ENCODE measurements around the gene CFAP54. TPM values are rescaled to one million over a fixed set of nuclear protein-coding genes. Genes with fewer than 3 reads are reported as not detected.

CFAP54 gene
- total RNA-seq, 1 experiment from 2014 or later = 0.64 TPM

DNA sequence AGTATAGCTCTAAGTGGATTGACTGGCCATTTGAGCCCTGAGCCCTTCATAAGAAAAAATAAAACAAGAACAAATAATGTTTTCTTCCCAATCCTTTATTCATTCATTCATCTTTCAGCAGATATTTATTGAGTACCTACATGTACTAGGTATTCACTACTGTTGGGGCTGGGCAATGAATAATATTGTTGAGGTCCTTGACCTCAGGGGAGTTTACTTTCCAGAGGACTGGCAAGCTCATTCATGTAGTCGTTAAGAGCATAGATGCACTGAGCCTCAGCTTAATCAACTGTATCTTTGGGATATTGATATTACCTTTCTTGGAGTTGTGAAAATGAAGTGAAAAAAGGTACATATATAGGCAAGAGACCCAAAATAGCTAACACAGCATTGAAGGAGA lies 7.6 kb downstream of the CFAP54 start:
- no peaks in the 10 kb centered on the region for H3K27me3 ChIP-seq (ENCODE audit: control insufficient read depth, insufficient read depth, low read length)
- DNase-seq (ENCODE audit: low read depth, low spot score) = no peak
- no TSS peak for BruUV-seq (replicated peaks)
- no peak for ATAC-seq
- no peak overlapping the region for H3K4me3 ChIP-seq (ENCODE audit: low read depth in 2 of 2, low read length in 2 of 2)
- no peaks in the 10 kb centered on the region for H3K36me3 ChIP-seq (ENCODE audit: control insufficient read depth, insufficient read depth, low read length)
- intact Hi-C loops (cut with micrococcal nuclease; ENCODE audit: unreplicated experiment) = no loop called here
- TF ChIP-seq, protein P1, sequence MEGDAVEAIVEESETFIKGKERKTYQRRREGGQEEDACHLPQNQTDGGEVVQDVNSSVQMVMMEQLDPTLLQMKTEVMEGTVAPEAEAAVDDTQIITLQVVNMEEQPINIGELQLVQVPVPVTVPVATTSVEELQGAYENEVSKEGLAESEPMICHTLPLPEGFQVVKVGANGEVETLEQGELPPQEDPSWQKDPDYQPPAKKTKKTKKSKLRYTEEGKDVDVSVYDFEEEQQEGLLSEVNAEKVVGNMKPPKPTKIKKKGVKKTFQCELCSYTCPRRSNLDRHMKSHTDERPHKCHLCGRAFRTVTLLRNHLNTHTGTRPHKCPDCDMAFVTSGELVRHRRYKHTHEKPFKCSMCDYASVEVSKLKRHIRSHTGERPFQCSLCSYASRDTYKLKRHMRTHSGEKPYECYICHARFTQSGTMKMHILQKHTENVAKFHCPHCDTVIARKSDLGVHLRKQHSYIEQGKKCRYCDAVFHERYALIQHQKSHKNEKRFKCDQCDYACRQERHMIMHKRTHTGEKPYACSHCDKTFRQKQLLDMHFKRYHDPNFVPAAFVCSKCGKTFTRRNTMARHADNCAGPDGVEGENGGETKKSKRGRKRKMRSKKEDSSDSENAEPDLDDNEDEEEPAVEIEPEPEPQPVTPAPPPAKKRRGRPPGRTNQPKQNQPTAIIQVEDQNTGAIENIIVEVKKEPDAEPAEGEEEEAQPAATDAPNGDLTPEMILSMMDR (IDR thresholded peaks at IDR 0.05) = no peak
- no peak for TF ChIP-seq SIN3A (IDR thresholded peaks at IDR 0.05; ENCODE audit: borderline replicate concordance, insufficient read depth, low read depth, low read length)
- TF ChIP-seq TCF7L2 (IDR thresholded peaks at IDR 0.05; ENCODE audit: low read depth, low read length) = no peak
- TF ChIP-seq POLR2AphosphoS5 (IDR thresholded peaks at IDR 0.05; ENCODE audit: low read depth, low read length) = no peak
- TF ChIP-seq, protein P2, sequence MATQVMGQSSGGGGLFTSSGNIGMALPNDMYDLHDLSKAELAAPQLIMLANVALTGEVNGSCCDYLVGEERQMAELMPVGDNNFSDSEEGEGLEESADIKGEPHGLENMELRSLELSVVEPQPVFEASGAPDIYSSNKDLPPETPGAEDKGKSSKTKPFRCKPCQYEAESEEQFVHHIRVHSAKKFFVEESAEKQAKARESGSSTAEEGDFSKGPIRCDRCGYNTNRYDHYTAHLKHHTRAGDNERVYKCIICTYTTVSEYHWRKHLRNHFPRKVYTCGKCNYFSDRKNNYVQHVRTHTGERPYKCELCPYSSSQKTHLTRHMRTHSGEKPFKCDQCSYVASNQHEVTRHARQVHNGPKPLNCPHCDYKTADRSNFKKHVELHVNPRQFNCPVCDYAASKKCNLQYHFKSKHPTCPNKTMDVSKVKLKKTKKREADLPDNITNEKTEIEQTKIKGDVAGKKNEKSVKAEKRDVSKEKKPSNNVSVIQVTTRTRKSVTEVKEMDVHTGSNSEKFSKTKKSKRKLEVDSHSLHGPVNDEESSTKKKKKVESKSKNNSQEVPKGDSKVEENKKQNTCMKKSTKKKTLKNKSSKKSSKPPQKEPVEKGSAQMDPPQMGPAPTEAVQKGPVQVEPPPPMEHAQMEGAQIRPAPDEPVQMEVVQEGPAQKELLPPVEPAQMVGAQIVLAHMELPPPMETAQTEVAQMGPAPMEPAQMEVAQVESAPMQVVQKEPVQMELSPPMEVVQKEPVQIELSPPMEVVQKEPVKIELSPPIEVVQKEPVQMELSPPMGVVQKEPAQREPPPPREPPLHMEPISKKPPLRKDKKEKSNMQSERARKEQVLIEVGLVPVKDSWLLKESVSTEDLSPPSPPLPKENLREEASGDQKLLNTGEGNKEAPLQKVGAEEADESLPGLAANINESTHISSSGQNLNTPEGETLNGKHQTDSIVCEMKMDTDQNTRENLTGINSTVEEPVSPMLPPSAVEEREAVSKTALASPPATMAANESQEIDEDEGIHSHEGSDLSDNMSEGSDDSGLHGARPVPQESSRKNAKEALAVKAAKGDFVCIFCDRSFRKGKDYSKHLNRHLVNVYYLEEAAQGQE (IDR thresholded peaks at IDR 0.05; ENCODE audit: insufficient read depth in 1 of 2, low read depth in 2 of 2, low read length in 1 of 2) = no peak
- in situ Hi-C loops (cut with HindIII; ENCODE audit: low pct_unique_long_range_greater_than_20kb, low sequenced_read_pairs) = no loop called here
- POLR2A ChIA-PET = no interaction called here
- 0 out of 2 replicates have a peak, but pooled peaks cover 3% of the 10 kb centered on the region for H3K4me1 ChIP-seq (ENCODE audit: control insufficient read depth, insufficient read depth, low read length)
- CTCF ChIA-PET = no interaction called here
- no peak overlapping the region for H3K27ac ChIP-seq (ENCODE audit: low read length)
- no peaks in the 10 kb centered on the region for H3K9me3 ChIP-seq (ENCODE audit: control insufficient read depth, insufficient read depth, low read depth, low read length)

DNA sequence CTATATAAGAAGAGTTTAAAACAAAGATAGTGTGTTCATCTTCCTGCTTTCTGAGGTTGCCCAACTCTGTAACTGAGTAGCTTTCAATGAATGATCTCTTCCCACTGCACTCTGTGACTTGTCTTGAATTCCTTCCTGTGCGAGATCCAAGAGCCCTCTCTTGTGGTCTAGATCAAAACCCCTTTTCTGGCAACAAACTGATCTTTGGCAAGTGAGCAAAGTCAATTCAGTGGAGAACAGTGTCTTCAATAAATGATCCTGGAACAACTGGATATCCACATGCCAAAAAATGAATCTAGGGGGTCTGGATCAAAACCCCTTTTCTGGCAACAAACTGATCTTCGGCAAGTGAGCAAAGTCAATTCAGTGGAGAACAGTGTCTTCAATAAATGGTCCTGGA lies 8.5 kb downstream of the CFAP54 start:
- ChIA-PET POLR2A (no interaction called here), CTCF (interaction anchor here (0.6 kb wide), 1 partner anchor 661 kb away, joined by 14 read pairs; no protein-coding TSS in a partner anchor)
- no peaks in the 10 kb centered on the region for H3K36me3 ChIP-seq (ENCODE audit: control insufficient read depth, insufficient read depth, low read length)
- H3K9me3 ChIP-seq (ENCODE audit: control insufficient read depth, insufficient read depth, low read depth, low read length) = no peaks in the 10 kb centered on the region
- H3K27ac ChIP-seq (ENCODE audit: low read length) = no peak overlapping the region
- ATAC-seq (no peak), DNase-seq (ENCODE audit: low read depth, low spot score) (no peak)
- in situ Hi-C loops (cut with HindIII; ENCODE audit: low pct_unique_long_range_greater_than_20kb, low sequenced_read_pairs) (no loop called here), intact Hi-C loops (cut with micrococcal nuclease; ENCODE audit: unreplicated experiment) (no loop called here)
- TF ChIP-seq, protein P2 (IDR thresholded peaks at IDR 0.05; ENCODE audit: insufficient read depth in 1 of 2, low read depth in 2 of 2, low read length in 1 of 2) = no peak
- TF ChIP-seq SIN3A (IDR thresholded peaks at IDR 0.05; ENCODE audit: borderline replicate concordance, insufficient read depth, low read depth, low read length) = no peak
- TF ChIP-seq TCF7L2 (IDR thresholded peaks at IDR 0.05; ENCODE audit: low read depth, low read length) = no peak
- TF ChIP-seq POLR2AphosphoS5 (IDR thresholded peaks at IDR 0.05; ENCODE audit: low read depth, low read length) = no peak
- TF ChIP-seq, protein P1 (IDR thresholded peaks at IDR 0.05) = no peak
- no TSS peak for BruUV-seq (replicated peaks)
- H3K27me3 ChIP-seq (ENCODE audit: control insufficient read depth, insufficient read depth, low read length) = no peaks in the 10 kb centered on the region
- no peak overlapping the region for H3K4me3 ChIP-seq (ENCODE audit: low read depth in 2 of 2, low read length in 2 of 2)
- 0 out of 2 replicates have a peak, but pooled peaks cover 3% of the 10 kb centered on the region for H3K4me1 ChIP-seq (ENCODE audit: control insufficient read depth, insufficient read depth, low read length)
